HG02981 (cell line): ENCODE results near the gene SMIM24.
"Not testable (repeated sequence)": the region's sequence is repeated elsewhere in the genome, so short reads cannot be mapped to it uniquely, and the experiment has no call there.

Experiments
- ATAC-seq: cut with Tn5 transposase; IDR thresholded peaks from one replicate; pipeline ENCODE4 v1.9.1; 2021; ENCODE audit warnings: mild to moderate bottlenecking, moderate library complexity; ENCODE audit not compliant: unreplicated experiment

SMIM24 gene

DNA sequence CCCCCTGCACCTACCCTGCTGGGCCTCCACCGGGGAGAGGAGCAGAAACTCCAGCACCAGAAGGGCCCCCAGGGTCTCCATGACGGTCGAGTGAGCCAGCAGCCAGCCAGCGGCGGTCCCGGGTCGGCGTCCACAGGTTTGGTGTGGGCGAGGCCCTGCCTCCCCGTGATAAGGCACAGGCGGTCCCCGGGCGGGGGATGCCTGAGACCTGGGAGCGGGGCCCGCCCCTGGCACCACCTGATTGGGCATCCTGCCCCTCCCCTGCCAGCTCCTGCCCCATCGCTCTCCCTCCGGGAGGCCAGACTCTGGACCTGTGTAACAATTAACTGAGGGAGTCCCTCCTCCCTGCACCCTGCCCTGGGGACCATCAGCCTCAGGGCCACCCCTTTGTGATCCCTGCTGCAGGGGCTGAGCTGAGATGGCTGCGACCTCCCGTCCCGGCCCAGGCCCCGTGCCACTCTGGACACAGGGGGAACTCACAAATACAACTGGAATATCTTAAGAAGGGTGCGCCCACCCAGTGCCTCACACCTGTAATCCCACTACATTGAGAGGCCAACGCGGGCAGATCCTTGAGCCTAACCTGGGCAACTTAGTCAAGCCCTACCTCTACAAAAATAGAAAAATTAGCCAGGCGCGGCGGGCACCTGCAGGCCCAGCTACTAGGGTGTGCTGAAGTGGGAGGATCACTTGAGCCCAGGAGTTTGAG is at the start of gene SMIM24:
Gene SMIM24 (minus strand): TSS at position 143 of the 709 bp plus-strand sequence. CDS start 62 bp downstream, at position 81.
- no peak for ATAC-seq

DNA sequence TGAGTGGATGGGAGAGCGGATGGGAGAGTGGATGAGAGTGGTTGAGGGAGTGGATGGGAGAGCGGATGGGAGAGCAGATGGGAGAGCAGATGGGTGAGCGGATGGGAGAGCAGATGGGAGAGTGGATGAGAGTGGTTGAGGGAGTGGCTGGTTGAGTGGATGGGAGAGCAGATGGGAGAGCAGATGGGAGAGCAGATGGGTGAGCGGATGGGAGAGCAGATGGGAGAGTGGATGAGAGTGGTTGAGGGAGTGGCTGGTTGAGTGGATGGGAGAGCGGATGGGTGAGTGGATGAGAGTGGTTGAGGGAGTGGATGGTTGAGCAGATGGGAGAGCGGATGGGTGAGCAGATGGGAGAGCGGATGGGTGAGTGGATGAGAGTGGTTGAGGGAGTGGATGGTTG is 49.0 kb upstream of the SMIM24 start:
- not testable (repeated sequence) for ATAC-seq

DNA sequence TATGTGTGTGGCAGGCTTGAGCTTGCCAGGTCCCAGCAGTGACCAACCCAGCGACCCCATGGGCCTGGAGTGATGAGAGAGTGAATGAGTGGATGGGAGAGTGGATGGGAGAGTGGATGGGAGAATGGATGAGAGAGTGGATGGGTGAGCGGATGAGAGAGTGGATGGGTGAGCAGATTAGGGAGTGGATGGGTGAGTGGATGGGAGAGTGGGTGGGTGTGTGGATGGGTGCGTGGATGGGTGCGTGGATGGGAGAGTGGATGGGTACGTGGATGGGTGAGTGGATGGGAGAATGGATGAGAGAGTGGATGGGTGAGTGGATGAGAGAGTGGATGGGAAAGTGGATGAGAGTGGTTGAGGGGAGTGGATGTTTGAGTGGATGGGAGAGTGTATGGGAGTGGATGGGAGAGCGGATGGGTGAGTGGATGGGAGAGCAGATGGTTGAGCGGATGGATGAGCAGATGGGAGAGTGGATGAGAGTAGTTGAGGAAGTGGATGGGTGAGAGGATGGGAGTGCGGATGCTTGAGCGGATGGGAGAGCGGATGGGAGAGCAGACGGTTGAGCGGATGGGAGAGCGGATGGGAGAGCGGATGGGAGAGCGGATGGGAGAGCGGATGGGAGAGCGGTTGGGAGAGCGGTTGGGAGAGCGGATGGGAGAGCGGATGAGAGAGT is 48.4 kb upstream of the SMIM24 start:
- ATAC-seq: no peak

DNA sequence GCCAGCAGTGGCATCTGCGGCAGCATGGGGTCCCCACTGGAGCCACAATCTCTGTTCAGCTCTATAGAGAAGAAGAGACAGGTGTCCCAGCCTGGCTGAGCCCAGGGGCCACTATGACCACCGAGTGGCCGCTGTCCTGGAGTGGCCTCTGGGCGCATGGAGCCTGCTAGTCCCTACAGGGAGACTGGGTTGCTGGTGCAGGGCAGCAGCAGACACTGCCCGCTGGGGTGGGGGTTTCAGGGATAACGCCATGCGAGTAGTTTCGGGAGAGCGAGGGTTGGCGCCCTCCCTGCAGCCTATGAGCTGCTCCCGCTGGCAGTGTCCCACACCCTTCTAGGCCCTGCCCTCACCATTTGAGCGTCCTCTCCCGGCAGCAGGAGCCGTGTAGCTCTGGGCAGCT is 47.8 kb upstream of the SMIM24 start:
- no peak for ATAC-seq

DNA sequence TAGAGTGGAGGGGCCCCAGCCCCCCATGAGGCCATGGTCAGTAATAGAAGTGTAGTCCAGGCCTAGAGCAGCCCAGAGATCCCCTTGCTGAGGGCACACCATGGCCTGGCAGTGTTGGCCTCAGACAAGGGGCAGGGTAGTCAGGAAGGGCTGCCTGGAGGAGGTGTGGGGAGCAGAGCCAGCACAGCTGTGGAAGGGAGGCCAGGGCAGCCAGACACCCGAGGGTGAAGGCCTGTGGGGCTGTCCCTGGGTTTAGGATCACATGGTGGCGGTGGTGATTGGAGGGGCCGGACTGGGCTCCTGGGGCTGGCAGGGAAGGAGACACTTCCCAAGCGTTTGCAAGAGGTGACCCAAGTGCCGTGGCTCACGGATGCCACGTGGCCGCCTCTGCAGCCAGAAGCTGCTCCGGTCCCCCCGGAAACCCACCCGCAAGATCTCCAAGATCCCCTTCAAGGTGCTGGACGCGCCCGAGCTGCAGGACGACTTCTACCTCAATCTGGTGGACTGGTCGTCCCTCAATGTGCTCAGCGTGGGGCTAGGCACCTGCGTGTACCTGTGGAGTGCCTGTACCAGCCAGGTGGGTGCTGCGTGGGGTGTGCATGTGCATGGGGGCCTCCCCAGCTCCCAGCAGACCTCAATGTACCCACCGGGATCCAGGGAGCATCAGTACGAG is 47.0 kb upstream of the SMIM24 start:
- no peak for ATAC-seq

DNA sequence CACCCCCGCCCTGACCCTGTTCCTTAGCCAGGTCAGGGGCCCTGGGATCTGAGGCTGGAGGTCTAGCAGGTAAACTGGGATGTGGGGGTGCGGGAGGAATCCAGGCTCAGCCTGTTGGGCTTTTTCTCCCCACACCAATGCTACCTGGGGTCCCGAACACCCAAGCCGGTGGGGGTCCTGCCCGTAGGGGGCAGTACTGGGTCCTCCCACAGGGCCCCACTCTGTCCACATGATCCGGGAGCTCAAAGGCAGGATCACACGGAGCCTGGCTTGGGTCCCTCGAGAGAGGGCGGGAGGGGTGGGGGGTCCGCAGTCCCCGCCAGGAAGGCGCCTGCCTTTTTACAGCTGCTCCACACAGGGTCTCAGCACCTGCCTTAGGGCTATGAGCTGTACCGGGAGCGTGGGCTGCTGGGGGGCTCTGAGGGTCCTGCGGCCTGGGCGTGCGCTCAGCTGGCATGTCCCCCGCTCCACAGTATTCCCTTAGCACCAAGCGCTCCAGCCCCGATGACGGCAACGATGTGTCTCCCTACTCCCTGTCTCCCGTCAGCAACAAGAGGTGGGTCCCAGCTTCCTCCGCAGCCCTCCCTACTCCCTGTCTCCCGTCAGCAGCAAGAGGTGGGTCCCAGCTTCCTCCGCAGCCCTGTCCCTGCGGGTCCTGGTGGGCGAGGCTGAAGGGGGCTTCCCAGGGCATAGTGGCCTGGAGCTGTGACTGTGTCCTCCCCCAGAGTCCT is 46.3 kb upstream of the SMIM24 start:
- no peak for ATAC-seq

DNA sequence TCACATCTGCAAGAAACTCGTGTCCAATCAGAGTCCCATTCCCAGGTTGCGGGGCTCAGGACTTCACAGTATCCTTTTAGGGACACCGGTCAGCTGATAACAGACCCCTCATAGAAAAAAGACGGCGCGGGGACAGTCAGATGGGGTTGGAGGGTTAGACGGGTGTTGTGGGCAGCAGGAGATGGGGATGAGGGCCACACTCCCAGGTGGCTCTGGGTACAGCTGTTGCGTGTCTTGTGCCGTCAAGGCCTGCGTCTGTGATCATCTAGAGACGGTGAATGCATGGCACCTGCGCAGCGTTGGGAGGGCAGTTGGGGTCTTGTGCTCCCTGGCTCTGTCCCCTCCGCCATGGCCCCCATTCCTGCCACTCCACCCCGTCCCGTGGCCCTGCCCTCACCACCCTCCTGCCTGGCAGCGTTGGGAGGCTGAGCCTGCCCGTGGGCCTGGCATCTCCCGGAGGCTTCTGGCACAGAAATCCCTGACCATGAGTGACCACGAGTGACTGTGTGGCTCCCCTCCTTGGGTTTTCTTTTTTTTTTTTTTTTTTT is 44.7 kb upstream of the SMIM24 start:
- no peak for ATAC-seq

DNA sequence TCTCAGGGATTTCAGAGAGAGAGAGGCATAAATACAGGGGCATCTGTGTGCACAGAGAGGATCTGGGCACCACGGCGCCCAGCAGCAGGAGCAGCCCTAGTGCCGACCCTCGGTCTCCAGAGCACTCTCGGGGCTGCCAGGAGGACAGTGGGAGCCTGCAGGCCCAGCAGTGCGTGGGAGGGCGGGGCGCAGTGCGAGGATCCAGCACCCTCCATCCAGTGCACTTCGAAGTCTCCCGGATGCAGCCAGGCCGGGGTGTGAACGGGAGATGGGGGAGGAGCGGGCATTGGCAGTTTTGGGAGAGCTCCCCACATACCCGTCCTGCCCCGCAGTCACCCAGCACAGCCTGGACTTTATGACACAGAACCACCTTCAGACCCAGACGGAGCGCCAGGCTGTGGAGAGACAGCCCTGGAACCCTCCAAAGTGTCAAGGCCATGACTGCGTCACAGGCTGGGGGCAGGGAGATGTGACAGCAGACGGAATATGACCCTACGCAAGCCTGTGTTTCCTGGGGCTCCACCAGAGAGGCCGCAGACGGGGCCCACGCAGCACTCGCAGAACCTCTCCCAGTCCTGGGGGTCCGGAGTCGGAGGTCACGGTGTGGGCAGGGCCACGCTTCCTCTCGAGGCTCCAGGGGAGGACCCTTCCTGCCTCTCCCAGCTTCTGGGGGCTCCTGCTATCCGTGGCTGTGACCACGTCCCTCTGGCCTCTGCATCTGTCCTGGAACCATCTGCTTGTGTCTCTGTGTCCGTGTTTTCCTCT is 43.9 kb upstream of the SMIM24 start:
- no peak for ATAC-seq

DNA sequence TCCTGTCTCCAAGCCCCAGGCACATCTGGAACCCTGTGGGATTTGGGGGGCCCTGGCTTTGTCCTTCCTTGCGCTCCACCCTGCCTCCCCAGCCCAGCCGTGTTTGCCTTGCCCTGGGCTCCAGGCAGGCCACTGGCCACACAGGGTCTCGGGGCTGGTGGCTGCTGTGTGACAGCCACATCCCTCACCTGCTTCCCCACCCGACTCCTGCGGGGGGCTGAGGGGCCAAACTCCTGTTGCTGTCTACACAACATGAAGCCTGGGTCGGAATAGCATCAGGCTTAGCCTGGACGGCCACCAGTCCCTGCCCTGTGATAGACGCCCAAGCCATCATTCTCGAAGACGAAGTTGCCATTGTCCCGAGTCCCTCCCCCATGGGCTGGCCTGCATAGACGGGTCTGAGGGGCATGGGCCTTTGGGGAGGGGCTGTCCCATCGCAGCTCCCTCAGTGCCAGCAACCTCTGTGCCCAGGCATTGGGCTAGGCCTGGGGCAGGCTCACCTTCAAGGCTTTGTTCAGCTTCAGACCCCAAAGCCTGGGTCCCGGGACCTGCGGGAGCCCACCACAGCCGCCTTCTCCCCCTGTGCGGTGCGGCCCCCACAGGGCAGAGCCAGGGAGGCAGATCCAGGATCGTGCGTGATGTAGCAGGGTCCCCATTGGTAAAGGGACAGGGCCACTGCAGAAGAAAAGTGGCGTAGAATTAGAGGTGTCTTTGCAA is 43.2 kb upstream of the SMIM24 start:
- ATAC-seq: no peak

DNA sequence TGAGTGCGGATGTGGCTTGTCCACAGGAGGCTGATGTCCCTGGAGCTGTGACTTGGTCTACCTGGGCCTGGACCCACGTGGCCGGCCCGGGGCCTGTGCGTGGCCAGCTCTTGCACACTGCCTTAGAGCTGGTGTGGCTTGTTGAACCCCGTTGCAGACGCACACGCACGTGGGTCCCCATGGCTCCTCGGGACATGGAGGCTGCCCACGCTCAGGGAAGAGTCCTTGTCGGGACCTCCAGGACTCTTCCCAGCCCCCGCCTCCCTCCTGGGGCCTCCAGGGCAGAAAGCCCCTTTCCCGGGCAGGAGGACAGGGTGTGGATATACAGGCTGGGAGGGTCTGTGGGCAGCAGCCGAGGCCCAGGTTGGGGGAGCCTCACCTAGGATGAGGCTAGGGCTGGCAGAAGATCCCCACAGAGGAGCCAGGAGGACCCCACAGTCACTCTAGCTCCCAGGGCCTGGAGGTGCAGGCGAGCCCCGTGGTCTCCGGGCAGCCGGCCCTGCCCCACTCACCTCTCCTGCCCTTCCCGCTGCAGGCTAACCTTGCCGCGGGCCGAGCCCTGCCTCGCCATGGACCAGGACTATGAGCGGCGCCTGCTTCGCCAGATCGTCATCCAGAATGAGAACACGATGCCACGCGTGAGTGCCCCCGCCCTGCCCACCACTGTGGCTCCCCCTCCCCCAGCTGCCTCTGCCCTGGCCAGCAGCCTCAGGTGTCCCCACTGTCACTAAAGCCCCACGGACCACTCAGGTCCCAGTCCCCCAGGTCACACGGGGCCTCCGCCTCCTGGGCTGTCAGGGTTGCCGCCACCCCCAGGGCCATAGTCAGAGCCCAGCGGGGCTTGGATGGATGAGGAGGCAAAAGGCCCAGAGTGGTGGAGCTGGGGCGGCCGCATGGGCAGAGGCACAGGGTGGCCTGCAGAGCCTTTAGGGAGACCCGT is 42.4 kb upstream of the SMIM24 start:
- ATAC-seq: no peak

DNA sequence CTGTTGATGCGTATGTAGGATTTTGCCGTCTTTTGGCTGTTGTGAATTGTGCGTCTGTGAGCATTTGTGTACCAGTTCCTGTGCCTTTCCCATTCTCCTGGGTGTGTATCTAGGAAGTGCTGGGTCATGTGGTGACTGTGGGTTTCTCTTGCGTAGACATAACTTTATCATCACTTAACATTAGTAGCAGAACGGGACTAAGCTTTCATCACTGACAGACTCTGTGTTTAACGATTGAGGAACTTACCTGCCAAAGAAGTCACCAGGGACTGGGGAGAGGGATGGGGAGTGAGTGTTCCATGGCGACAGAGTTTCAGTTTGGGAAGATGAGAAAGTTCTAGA is 40.8 kb upstream of the SMIM24 start:
- ATAC-seq: no peak

DNA sequence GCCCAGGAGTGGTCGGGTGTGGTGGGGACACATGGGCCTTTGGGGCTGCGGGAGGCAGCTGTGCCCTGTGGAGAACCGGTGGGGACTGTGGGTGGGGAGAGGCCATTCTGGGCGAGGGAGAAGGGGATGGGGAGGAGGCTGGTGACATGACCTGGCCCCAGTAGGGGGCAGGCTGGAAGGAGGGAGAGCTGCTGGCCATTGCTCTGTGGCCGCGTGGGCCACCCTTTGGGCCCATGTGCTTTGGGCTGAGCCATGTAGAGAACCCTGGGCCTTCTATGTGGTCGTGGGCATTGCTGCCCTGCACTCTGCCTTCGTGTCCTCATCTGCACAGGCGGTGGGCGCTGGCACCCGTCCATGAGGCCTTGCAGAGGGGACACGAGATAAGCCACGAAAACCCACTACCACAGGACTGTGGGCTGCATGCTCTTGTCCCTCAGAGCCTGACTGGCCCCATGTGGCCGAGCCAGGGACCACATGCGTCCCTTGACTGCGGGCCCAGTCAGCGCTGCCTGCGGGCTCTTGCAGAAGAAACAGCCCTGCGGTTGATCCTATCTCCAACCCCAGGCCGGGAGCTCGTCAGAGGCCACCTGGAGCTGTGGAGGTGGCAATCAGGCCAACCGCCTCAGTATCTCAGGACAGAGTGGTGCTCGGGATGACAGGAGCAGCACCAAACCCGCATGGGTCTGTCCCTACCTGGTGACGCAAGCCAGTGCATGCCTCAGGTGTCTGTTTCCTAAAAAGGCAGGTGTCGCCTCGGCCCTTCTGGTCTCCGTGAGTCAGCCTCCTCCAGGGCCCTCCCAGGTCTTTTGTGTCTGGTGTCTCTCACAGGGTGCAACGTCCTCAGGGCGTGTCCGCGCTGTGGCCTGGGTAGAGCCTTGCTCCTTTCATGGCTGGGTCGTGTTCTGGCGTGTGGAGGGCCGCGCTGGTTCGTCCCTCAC is 40.1 kb upstream of the SMIM24 start:
- ATAC-seq: no peak

DNA sequence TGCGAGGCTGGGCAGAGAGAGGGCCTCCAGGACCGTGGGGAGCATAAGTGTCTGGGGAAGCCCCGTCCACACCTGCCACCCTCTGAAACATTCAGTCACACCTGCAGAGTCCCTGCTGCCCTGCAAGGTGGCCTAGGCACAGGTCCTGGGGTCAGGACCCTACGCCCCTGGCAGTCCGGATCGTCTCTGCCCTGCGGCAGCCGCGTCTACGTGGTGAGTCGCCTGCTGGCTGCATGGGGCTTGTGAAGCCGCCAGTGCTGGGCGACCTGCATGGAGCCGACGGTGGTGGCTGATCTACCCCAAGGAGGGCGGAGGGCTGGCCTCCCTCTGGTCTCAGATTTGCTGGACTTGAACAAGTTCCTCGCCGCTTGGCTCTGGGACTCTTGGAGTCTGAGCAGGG is 38.8 kb upstream of the SMIM24 start:
- no peak for ATAC-seq

DNA sequence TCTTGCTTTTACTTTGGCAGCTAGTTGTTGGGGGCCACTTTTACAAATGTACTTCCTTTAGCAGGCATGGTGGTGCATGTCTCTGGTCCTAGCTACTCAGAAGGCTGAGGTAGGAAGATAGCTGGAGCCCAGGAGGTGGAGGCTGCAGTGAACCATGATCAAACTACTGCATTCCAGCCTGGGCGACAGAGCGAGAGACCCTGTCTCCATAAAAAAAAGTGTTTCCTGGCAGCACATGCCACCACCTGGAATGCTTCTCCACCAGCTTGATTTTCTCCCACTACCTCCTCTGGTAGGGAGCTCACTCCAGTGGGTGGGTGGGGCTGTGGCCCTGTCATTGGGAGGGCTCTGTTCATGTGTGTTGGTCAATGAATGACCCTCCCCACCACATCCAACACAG is 38.3 kb upstream of the SMIM24 start:
- ATAC-seq: no peak

DNA sequence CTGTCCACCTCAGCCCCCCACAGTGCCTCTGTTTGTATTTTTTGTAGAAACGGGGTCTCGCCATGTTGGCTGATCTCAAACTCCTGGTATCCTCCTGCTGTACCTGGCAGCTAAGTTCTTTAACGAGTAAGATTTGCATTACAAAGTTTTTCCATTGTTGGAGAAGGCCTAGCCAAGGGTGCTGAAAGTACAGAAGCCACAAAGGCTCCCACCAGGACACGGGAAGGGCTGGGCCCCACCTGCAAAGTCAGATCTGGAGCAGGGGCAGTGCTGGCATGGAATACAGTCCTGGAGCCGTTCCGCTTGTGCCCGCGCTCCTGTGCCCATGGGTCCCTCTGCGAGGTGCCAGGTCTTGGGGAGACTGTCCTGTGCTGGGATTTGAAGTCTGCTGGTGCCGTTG is 37.9 kb upstream of the SMIM24 start:
- ATAC-seq: no peak

DNA sequence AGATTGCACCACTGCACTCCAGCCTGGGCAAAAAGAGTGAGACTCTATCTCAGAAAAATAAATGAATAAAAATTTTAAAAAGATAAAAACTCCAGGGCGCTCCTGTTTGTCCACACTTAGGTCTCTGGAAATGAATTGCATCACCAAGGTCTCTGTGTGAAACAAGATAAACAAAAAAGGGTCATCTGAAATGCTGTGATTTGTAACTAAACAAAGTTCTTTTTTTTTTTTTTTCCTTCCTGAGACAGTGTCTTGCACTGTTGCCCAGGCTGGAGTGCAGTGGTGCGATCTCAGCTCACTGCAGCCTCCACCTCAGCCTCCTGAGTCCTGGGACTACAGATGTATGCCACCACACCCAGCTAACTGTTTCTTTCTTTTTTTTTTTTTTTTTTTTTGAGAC is 37.3 kb upstream of the SMIM24 start:
- ATAC-seq: no peak

DNA sequence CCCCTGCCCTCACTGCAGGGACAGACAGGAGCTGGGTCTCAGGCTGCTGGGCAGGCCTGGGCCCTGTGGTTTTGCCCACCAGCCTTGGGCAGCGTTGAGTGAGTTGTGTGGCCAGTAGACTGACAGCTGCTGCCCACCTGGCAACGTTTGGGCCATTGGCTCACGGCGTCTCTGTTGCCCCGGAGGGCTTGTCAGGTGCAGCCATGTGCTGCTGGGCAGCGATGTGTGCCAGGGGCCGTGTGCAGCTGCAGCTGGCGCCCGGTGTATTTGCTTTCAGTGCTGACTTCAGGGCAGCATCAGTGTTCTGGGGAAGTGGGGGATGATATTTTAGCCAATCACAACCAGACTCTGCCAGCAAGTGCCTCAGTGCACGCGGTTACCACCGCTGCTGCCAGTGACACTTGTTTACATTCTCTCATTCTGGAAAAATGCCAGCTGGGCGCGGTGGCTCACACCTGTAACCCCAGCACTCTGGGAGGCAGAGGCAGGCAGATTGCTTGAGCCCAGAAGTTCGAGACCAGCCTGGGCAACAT is 36.4 kb upstream of the SMIM24 start:
- ATAC-seq: no peak
